ENCODE measurements around the gene RBM15B. TPM values are rescaled to one million over a fixed set of nuclear protein-coding genes. Genes with fewer than 3 reads are reported as not detected.
"Not testable (repeated sequence)": the region's sequence is repeated elsewhere in the genome, so short reads cannot be mapped to it uniquely, and the experiment has no call there.

RBM15B gene
- total and polyA plus RNA-seq, 3 donors from 2014 or later, result 27.1 to 41.4 (median 33.9) TPM

GRCh38 chr3:51386159-51386851 is 4.8 kb upstream of the RBM15B start:
- 34 to 38% methylated on average over 8 of the region's 8 CpGs for WGBS, 2 donors
- peak overlapping the region; percentile 91 to 96 for H3K4me3 ChIP-seq
- TF ChIP-seq CTCF (IDR thresholded peaks at IDR 0.05) (no peak), POLR2A (IDR thresholded peaks at IDR 0.05) (no peak)
- peaks cover 22% of the 10 kb centered on the region for H3K4me1 ChIP-seq
- no peaks in the 10 kb centered on the region for H3K36me3 ChIP-seq (ENCODE audit: low read depth, missing control alignments)
- H3K27me3 ChIP-seq, result no peaks in the 10 kb centered on the region
- no peaks in the 10 kb centered on the region for H3K9me3 ChIP-seq
- no peak for DNase-seq
- peak overlapping the region; percentile 90 to 91 for H3K27ac ChIP-seq
- intact Hi-C loops (cut with DNase I; ENCODE audit: low total_unique reads), result loop anchor here (5.0 kb wide), 1 partner anchor 769 kb away; the partner anchor contains the start of gene MAPKAPK3

GRCh38 chr3:51386852-51387229 is 4.2 kb upstream of the RBM15B start:
- Histone ChIP-seq H3K9me3 (no peaks in the 10 kb centered on the region), H3K4me3 (no peak overlapping the region), H3K36me3 (ENCODE audit: low read depth, missing control alignments) (no peaks in the 10 kb centered on the region), H3K27me3 (no peaks in the 10 kb centered on the region), H3K27ac (no peak overlapping the region), H3K4me1 (peaks cover 24% of the 10 kb centered on the region)
- TF ChIP-seq POLR2A (IDR thresholded peaks at IDR 0.05), result no peak
- TF ChIP-seq CTCF (IDR thresholded peaks at IDR 0.05), result no peak
- intact Hi-C loops (cut with DNase I; ENCODE audit: low total_unique reads), result loop anchor here (5.0 kb wide), 1 partner anchor 770 kb away; the partner anchor contains the start of gene MAPKAPK3
- WGBS, 2 donors, result 95 to 96% methylated on average over 5 of the region's 5 CpGs
- DNase-seq, result no peak

- H3K4me1 ChIP-seq, result peaks cover 28% of the 10 kb centered on the region
- intact Hi-C loops (cut with DNase I; ENCODE audit: low total_unique reads), result loop anchor here (5.0 kb wide), 1 partner anchor 770 kb away; the partner anchor contains the start of gene MAPKAPK3
Observed at GRCh38 chr3:51387281-51387680, 3.8 kb upstream of the RBM15B start.

GRCh38 chr3:51388286-51389029 is 2.6 kb upstream of the RBM15B start:
- H3K9me3 ChIP-seq, result no peaks in the 10 kb centered on the region
- no peak for DNase-seq
- no peaks in the 10 kb centered on the region for H3K27me3 ChIP-seq
- H3K4me3 ChIP-seq, result no peak overlapping the region
- no peaks in the 10 kb centered on the region for H3K36me3 ChIP-seq (ENCODE audit: low read depth, missing control alignments)
- intact Hi-C loops (cut with DNase I; ENCODE audit: low total_unique reads), result loop anchor here (5.0 kb wide), 1 partner anchor 771 kb away; the partner anchor contains the start of gene MAPKAPK3
- no peak for TF ChIP-seq POLR2A (IDR thresholded peaks at IDR 0.05)
- TF ChIP-seq CTCF (IDR thresholded peaks at IDR 0.05), result peak in 1 of 3 experiments; percentile 5
- no peak overlapping the region for H3K27ac ChIP-seq
- H3K4me1 ChIP-seq, result peaks cover 40% of the 10 kb centered on the region
- WGBS, 2 donors, result 67 to 77% methylated on average over 6 of the region's 6 CpGs

More at GRCh38 chr3:51387281-51387680, 3.8 kb upstream of the RBM15B start:
- H3K9me3 ChIP-seq; H3K4me3 ChIP-seq; H3K36me3 ChIP-seq (ENCODE audit: low read depth, missing control alignments); H3K27me3 ChIP-seq; H3K27ac ChIP-seq; DNase-seq: not testable (repeated sequence)
- WGBS, 2 donors, result 83 to 92% methylated on average over 6 of the region's 6 CpGs

Measured in testis (tissue), 3 donors.